Measurements from ENCODE around the gene ST14. TPM values are rescaled to one million over a fixed set of nuclear protein-coding genes. Genes with fewer than 3 reads are reported as not detected.
"Not testable (repeated sequence)": the region's sequence is repeated elsewhere in the genome, so short reads cannot be mapped to it uniquely, and the experiment has no call there.

ST14 gene
- total RNA-seq, 2 donors from 2014 or later = 0.81 to 1.1 TPM

GRCh38 chr11:130190371-130190881, 30.8 kb downstream of the ST14 start:
- DNase-seq (no peak), ATAC-seq (no peak)
- Mint-ChIP-seq H3K4me1 (peaks cover 2% of the 10 kb centered on the region), H3K27me3 (peaks cover 13% of the 10 kb centered on the region), H3K4me3 (no peak overlapping the region), H3K27ac (no peak overlapping the region), H3K36me3 (ENCODE audit: low read depth) (no peaks in the 10 kb centered on the region)
- no peaks in the 10 kb centered on the region for H3K9me3 ChIP-seq (ENCODE audit: control insufficient read depth, low read length, poor library complexity, severe bottlenecking)

DNA sequence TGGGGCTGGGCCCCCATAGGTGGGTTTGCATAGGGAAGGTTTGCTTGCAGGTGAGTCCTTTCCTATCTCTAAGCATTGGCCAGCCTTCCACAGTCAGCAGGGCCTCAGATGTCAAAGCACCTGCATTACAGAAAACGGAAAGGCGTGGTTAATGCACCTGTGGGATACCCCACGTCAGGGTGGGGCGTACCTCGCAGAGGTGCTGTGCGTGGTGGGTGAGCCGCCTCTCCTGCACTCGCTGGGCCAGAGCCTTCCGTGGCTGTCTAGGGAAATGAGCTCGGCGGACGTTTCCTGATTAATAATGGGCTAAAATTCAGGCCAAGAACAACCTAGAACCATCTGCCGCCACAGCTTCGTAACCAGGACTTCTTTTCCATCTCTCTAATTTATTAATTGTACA, 32.3 kb downstream of the ST14 start:
- Mint-ChIP-seq H3K4me3 (no peak overlapping the region), H3K4me1 (peaks cover 2% of the 10 kb centered on the region), H3K27me3 (peaks cover 3% of the 10 kb centered on the region), H3K36me3 (ENCODE audit: low read depth) (no peaks in the 10 kb centered on the region), H3K27ac (no peak overlapping the region)
- no peaks in the 10 kb centered on the region for H3K9me3 ChIP-seq (ENCODE audit: control insufficient read depth, low read length, poor library complexity, severe bottlenecking)
- ATAC-seq = no peak
- no peak for DNase-seq

DNA sequence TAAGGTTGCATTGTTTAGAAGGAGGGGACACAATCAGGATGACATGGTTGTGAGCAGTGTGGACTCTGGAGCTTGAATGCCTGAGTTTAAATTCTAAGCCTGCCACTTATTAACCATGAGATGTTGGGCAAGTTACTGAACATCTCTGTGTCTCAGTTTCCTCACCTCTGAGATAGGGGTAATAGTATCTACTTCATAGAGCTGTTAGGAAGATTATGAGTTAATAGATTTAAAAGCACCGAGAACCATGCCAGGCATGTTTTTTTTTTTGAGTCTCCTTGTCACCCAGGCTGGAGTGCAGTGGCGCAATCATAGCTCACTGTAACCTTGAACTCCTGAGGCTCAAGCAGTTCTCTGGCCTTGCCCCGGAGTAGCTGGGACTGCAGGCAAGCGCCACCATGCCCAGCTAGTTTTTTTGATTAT, 33.3 kb downstream of the ST14 start:
- peaks cover 2% of the 10 kb centered on the region for H3K4me1 Mint-ChIP-seq
- ATAC-seq (no peak), DNase-seq (no peak)
- H3K27ac Mint-ChIP-seq = no peak overlapping the region
- H3K4me3 Mint-ChIP-seq = no peak overlapping the region
- no peaks in the 10 kb centered on the region for H3K36me3 Mint-ChIP-seq (ENCODE audit: low read depth)
- H3K27me3 Mint-ChIP-seq = no peaks in the 10 kb centered on the region
- H3K9me3 ChIP-seq (ENCODE audit: control insufficient read depth, low read length, poor library complexity, severe bottlenecking) = no peaks in the 10 kb centered on the region

DNA sequence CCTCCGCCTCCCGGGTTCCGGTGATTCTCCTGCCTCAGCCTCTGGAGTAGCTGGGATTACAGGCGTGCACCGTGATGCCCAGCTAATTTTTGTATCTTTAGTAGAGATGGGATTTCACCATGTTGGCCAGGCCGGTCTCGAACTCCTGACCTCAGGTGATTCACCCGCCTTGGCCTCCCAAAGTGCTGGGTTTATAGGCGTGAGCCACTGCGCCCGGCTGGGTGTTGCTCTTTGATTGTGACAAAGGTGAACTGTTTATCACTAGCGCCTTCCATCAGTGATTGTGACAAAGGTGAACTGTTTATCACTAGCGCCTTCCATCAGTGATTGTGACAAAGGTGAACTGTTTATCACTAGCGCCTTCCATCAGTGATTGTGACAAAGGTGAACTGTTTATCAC, 34.0 kb downstream of the ST14 start:
- DNase-seq; H3K9me3 ChIP-seq (ENCODE audit: control insufficient read depth, low read length, poor library complexity, severe bottlenecking); H3K36me3 Mint-ChIP-seq (ENCODE audit: low read depth); ATAC-seq; H3K4me1 Mint-ChIP-seq; H3K27me3 Mint-ChIP-seq; H3K4me3 Mint-ChIP-seq: not testable (repeated sequence)
- H3K27ac Mint-ChIP-seq = peak overlapping the region; percentile 65

DNA sequence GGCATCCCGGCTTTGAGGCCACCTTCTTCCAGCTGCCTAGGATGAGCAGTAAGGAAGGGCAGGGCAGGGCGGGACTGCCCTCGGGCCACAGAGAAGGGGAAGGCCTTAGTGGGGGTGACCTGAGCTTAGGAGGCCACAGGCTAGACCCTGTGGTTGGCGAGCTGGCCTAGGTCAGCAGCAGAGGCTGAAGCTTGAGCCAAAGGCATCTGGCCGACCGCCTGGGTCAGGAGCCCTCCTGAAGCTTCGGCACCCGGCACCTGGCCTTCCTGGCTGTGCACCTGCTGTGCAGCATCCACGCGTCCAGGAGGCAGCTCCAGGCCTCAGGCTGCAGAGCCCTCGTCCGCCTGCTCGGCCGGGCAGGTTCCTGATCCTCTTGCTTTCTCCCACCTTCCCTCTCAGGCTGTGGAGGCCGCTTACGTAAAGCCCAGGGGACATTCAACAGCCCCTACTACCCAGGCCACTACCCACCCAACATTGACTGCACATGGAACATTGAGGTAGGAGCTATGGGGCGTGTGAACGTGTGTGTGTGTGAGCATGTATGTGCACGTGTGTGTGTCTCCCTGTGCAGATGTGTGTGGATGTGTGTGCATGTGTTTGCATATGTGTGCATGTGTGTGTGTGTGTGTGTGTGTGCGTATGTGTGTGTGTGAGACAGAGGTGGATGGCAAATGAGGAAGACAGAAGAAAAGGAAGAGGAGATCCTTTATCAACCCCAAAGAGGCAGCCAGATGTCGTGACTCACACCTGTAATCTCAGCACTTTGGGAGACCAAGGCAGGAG, 34.9 kb downstream of the ST14 start:
- ATAC-seq (no peak), DNase-seq (no peak)
- Mint-ChIP-seq H3K36me3 (ENCODE audit: low read depth) (no peaks in the 10 kb centered on the region), H3K4me1 (peaks cover 2% of the 10 kb centered on the region), H3K27me3 (no peaks in the 10 kb centered on the region), H3K4me3 (no peak overlapping the region), H3K27ac (no peak overlapping the region)
- no peaks in the 10 kb centered on the region for H3K9me3 ChIP-seq (ENCODE audit: control insufficient read depth, low read length, poor library complexity, severe bottlenecking)

DNA sequence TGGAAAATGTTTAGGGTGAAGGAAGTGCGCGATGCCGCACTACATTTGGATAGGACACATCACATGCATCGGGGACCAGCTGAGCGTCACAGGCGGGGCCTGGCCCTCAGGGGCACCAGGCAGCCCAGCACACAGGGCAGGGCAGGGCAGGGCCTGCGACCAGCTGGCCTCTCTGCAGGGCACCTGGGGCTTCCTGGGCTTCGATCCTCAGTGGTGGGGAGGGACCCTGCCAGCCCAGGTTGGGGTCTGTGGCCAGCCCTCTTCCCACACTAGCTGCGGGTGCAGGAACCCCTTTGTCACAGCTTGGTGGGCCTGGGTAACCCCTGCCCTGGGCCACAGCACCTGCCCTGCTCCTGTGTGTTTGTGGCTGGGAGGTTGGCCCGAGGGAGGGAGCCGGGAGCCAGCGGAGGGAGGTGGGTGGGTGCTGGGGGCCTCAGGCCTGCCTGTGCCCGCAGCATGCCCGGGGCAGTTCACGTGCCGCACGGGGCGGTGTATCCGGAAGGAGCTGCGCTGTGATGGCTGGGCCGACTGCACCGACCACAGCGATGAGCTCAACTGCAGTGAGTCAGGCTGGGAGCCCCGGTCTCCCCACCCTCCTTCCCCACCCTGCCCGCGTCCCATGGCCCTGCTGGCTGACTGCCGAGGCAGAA, 37.9 kb downstream of the ST14 start:
- ATAC-seq (no peak), DNase-seq (no peak)
- Mint-ChIP-seq H3K4me1 (peaks cover 4% of the 10 kb centered on the region), H3K27ac (no peak overlapping the region), H3K27me3 (no peaks in the 10 kb centered on the region), H3K4me3 (no peak overlapping the region), H3K36me3 (ENCODE audit: low read depth) (peaks cover 2% of the 10 kb centered on the region)
- no peaks in the 10 kb centered on the region for H3K9me3 ChIP-seq (ENCODE audit: control insufficient read depth, low read length, poor library complexity, severe bottlenecking)

GRCh38 chr11:130198292-130198691, 38.7 kb downstream of the ST14 start:
- ATAC-seq (no peak), DNase-seq (no peak)
- Mint-ChIP-seq H3K27ac (no peak overlapping the region), H3K4me1 (peaks cover 5% of the 10 kb centered on the region), H3K27me3 (no peaks in the 10 kb centered on the region), H3K4me3 (no peak overlapping the region), H3K36me3 (ENCODE audit: low read depth) (peaks cover 2% of the 10 kb centered on the region)
- no peaks in the 10 kb centered on the region for H3K9me3 ChIP-seq (ENCODE audit: control insufficient read depth, low read length, poor library complexity, severe bottlenecking)

DNA sequence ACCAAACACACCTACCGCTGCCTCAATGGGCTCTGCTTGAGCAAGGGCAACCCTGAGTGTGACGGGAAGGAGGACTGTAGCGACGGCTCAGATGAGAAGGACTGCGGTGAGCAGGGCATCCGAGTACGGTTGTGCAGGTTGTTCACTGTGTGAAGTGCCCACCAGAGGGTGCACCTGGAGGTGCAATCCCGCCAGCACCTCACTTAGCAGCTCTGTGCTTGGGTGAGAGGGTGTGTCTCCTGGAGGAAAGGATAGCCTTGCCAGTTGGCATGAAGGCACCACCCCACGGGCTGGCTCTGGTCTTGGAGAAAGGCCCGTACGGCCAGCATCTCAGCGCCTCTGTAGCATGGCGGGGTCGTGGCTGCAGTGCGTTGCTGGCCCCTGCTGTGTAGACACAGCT, 39.4 kb downstream of the ST14 start:
- H3K27ac Mint-ChIP-seq = no peak overlapping the region
- no peak overlapping the region for H3K4me3 Mint-ChIP-seq
- no peak for DNase-seq
- no peaks in the 10 kb centered on the region for H3K9me3 ChIP-seq (ENCODE audit: control insufficient read depth, low read length, poor library complexity, severe bottlenecking)
- H3K36me3 Mint-ChIP-seq (ENCODE audit: low read depth) = peaks cover 2% of the 10 kb centered on the region
- ATAC-seq = no peak
- peaks cover 2% of the 10 kb centered on the region for H3K27me3 Mint-ChIP-seq
- peaks cover 8% of the 10 kb centered on the region for H3K4me1 Mint-ChIP-seq

GRCh38 chr11:130199792-130200191, 40.2 kb downstream of the ST14 start:
- no peak overlapping the region for H3K27ac Mint-ChIP-seq
- peaks cover 8% of the 10 kb centered on the region for H3K4me1 Mint-ChIP-seq
- ATAC-seq = no peak

GRCh38 chr11:130201026-130201425, 41.4 kb downstream of the ST14 start:
- peaks cover 8% of the 10 kb centered on the region for H3K4me1 Mint-ChIP-seq
- no peak overlapping the region for H3K4me3 Mint-ChIP-seq
- peaks cover 9% of the 10 kb centered on the region for H3K27me3 Mint-ChIP-seq
- H3K27ac Mint-ChIP-seq = no peak overlapping the region
- no peaks in the 10 kb centered on the region for H3K9me3 ChIP-seq (ENCODE audit: control insufficient read depth, low read length, poor library complexity, severe bottlenecking)
- ATAC-seq (no peak), DNase-seq (no peak)
- H3K36me3 Mint-ChIP-seq (ENCODE audit: low read depth) = peaks cover 2% of the 10 kb centered on the region

More at GRCh38 chr11:130199792-130200191, 40.2 kb downstream of the ST14 start:
- H3K27me3 Mint-ChIP-seq = peaks cover 9% of the 10 kb centered on the region
- peaks cover 2% of the 10 kb centered on the region for H3K36me3 Mint-ChIP-seq (ENCODE audit: low read depth)
- no peak overlapping the region for H3K4me3 Mint-ChIP-seq
- no peak for DNase-seq
- no peaks in the 10 kb centered on the region for H3K9me3 ChIP-seq (ENCODE audit: control insufficient read depth, low read length, poor library complexity, severe bottlenecking)

DNA sequence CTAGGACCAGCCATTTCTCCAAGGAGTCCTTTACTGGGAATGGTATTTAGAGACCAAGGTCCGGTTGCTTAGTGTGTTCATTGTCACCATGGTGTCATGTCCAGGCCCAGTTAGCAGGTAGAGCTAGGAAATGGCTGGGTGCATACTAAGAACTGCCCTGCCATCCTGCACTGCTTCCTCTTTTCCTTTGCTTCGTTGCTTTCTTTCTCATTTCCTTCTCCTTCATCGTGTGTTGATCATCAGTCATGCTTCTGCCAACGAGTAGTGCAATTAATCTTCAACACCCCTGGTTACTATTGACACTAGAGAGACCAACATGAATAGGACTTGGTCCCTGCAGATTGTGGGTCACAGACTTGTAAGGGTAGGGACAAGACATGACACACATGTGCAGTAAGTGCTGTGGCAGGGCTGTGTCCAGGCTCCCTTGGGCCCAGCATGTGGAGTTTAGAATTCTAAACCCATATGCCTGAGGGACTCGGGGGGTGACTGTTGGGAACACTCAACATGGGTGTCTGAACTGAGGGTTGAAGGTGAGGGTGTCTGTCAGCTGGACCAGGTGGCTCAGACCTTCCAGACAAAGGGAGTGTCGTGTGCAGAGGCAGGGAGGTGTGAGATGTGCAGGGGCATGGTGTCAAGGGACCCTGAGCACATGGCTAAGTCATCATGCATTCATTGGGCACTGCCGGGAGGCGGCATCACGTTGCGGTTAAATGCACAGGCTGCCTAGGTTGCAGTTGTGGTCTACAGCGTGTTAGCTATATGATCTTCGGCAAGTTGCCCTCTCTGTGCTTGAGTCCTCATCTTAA, 42.6 kb downstream of the ST14 start:
- no peak for ATAC-seq
- no peak overlapping the region for H3K4me3 Mint-ChIP-seq

DNA sequence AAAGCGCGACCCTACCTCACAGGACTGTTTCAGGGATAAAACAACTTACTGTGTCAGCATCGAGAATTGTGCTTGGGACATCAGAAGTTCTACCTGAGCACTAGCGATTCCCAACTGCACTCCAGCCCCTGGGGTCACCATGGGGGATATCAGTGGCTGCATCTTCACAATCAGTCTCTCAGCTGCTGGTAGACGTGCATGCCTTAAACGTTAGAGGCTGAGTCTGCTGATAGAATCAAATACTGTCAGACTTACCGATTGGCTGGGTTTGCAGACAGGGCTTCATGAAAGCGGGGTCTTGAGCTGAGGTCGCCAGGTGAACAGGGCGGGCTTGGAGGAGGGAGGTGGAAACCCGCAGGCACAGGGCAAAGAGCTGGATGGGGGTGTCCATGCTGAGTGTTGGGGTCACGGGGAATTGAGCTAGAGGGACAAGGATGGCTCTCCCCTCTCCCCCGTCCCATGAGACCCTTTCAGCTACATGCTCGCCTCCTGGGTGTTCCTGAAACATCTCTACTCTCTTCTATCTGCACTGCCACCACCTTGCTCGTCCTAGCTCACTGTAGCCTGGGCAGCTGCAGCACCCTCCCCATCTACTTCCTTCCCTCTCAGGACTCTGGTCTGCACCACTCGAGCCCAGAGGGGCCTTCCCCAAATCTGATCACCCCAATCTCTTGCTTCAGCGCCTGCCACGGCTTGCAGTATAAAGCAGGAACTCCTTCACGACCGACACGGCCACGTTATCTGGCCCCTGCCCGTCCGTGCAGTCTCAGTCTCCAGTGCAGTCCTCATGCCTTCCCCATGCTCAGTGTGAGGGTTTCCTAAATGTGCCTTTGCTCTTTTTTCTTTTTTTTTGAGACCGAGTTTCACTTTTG, 43.5 kb downstream of the ST14 start:
- no peaks in the 10 kb centered on the region for H3K9me3 ChIP-seq (ENCODE audit: control insufficient read depth, low read length, poor library complexity, severe bottlenecking)
- Mint-ChIP-seq H3K27ac (no peak overlapping the region), H3K4me3 (no peak overlapping the region), H3K27me3 (peaks cover 9% of the 10 kb centered on the region), H3K36me3 (ENCODE audit: low read depth) (peaks cover 2% of the 10 kb centered on the region), H3K4me1 (peaks cover 8% of the 10 kb centered on the region)
- no peak for DNase-seq
- no peak for ATAC-seq

More for the DNA sequence above, 42.6 kb downstream of the ST14 start:
- H3K4me1 Mint-ChIP-seq = peaks cover 8% of the 10 kb centered on the region
- H3K27me3 Mint-ChIP-seq = peaks cover 9% of the 10 kb centered on the region
- no peak overlapping the region for H3K27ac Mint-ChIP-seq
- H3K36me3 Mint-ChIP-seq (ENCODE audit: low read depth) = peaks cover 2% of the 10 kb centered on the region
- H3K9me3 ChIP-seq (ENCODE audit: control insufficient read depth, low read length, poor library complexity, severe bottlenecking) = no peaks in the 10 kb centered on the region
- DNase-seq = no peak

Data from T-helper 17 cell (primary cell).